Epithelial cell of esophagus (primary cell): ENCODE data around the gene IFNA21.
A peak's percentile ranks its signal among the peaks of the same experiment; 100 is the strongest.
"Not testable (repeated sequence)": the region's sequence is repeated elsewhere in the genome, so short reads cannot be mapped to it uniquely, and the experiment has no call there.

Experiments used
- DNase-seq: peaks from one replicate; pipeline ENCODE4 v3.0.0; 2010; ENCODE audit warnings: low read depth
- H3K4me3 ChIP-seq: 2 replicates; pipeline ENCODE4 v1.5.1; 2011; ENCODE audit warnings: mild to moderate bottlenecking, low read length, control low read depth
- TF ChIP-seq, protein P1 (sequence below): IDR thresholded peaks from 2 replicates; pipeline ENCODE4 v1.5.1; 2011; ENCODE audit warnings: low read depth, mild to moderate bottlenecking, low read length, control low read depth, inconsistent platforms; ENCODE audit not compliant: insufficient read depth; ENCODE audit errors: missing control alignments

The IFNA21 gene

DNA sequence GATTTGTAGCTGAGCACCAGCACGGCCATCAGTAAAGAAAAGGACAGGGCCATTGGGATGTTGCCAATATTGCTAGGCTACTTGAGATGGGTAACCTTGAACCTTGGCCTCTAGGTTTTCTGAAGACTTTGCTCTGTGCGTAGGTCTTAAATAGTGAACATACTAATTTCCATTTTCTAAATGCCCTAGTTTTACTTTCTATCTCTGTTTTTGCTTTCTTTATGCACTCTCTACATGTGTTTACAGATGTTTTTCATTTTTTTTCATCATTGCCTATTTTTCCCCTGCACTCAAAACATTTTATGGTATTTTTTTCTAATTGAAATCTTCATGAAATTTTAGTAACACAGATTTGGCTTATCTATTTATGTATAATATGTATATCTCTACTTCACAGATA is at the start of gene IFNA21:
TSS of gene IFNA21 (minus strand) at position 101 of the 400 bp plus-strand sequence. CDS start at position 53, 48 bp downstream.
- not testable (repeated sequence) for DNase-seq, H3K4me3 ChIP-seq

DNA sequence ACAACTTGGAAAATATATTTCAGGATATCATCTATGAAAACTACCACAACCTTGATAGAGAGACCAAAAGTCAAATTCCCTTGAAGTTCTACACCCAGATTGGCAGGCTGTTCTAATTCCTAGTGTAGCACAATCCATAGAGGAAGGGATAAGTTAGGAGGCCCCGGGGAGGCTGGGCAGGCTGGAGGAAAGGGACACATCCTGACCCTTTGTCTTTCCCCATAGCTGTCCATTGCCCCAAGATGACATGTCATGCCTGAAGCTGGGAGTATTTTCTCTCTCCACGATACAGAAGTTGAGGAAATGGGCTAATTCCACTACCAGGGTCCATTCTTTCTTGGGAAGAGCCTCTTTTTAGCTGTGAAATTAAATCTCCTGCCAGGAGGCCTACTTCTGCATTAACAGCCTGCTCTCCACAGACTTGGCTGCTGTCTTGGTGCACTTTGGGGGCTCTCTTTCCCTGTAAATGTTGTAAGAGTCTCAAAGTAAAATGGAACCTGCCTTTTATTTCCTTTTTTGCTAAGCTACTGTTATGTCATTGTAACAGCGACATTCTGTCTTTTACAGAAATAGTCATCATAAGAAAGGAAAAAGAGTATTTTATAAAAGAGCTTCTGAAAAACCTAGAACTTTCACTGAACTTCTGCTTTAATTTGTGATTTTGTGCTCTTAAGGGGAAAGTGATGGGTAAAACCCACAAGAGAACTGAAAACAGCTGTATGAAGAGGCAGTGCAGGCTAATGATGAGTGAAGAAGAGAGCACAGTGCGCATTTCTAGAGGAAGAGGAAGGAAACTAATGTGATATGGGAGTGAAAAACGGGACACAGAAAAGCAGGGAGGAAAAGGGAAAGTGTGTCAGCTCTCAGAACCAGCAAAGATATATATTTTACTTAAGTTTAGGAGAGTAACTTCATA is 47.2 kb upstream of the IFNA21 start:
- not testable (repeated sequence) for H3K4me3 ChIP-seq
- TF ChIP-seq, protein P1, sequence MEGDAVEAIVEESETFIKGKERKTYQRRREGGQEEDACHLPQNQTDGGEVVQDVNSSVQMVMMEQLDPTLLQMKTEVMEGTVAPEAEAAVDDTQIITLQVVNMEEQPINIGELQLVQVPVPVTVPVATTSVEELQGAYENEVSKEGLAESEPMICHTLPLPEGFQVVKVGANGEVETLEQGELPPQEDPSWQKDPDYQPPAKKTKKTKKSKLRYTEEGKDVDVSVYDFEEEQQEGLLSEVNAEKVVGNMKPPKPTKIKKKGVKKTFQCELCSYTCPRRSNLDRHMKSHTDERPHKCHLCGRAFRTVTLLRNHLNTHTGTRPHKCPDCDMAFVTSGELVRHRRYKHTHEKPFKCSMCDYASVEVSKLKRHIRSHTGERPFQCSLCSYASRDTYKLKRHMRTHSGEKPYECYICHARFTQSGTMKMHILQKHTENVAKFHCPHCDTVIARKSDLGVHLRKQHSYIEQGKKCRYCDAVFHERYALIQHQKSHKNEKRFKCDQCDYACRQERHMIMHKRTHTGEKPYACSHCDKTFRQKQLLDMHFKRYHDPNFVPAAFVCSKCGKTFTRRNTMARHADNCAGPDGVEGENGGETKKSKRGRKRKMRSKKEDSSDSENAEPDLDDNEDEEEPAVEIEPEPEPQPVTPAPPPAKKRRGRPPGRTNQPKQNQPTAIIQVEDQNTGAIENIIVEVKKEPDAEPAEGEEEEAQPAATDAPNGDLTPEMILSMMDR, result peak; percentile 48
- peak; percentile 11 for DNase-seq

DNA sequence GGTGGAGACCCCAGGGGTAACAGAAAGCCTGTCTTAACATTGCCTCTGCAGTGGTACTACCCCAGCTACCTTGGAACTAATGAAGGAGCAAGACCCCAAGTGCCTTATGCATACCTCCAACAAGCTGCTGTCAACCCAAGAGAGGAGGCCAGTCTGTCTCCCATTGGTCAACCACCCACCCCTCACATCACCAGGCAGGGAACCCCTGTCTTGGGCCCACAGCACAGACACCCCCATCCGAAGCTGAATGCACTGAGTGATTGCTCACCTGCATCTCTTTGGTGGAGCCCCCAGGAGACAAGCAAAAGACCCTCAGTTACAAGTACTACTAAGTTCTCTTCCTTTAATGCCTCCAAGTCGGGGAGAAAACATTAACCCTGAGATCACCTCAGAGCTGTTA is 45.7 kb upstream of the IFNA21 start:
- DNase-seq, H3K4me3 ChIP-seq: not testable (repeated sequence)

DNA sequence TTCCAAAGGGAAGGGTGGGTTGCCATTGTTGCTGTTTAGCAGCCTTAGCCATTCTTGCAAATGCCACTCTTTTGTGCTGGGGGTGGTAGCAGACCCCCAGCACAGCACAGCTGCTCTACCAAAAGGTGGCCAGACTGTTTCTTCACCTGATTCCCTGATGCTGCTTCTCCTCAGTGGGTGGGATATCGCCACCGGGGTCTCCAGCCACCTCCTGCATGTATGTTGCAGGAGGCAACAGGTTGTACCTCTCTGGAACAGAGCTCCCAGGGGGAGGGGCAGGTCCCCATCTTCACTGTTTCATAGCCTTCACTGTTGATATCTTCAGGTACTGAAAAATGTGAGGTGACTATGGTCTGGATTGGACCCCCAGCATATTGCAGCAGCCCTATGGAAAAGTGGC is 44.3 kb upstream of the IFNA21 start:
- H3K4me3 ChIP-seq, DNase-seq: not testable (repeated sequence)

DNA sequence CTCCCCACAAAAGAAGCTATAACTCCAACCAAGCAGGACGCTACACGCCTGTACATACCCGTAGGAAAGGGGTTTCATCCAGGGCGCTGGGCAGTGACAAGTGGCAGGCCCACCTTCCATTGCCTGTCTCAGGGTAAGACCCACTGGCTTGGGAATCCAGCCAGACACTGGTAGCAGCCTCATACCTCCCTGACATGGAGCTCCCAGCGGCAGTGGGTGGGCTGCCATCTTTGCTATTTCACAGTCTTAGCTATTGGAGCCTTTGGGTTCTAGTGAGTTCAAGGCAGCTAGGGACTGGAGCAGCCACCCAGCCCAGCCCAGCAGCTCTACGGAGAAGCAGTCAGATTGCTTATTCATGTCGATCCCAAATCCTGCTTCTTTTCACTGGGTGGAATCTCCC is 43.9 kb upstream of the IFNA21 start:
- TF ChIP-seq, protein P1, result no peak
- H3K4me3 ChIP-seq, result no peak overlapping the region
- no peak for DNase-seq

DNA sequence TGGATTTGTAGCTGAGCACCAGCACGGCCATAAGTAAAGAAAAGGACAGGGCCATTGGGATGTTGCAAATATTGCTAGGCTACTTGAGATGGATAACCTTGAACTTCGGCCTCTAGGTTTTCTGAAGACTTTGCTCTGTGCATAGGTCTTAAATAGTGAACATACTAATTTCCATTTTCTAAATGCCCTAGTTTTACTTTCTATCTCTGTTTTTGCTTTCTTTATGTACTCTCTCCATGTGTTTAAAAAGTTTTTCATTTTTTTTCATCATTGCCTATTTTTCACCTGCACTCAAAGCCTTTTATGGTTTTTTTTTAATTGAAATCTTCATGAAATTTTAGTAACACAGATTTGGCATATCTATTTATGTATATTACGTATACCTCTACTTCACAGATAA is 40.6 kb upstream of the IFNA21 start, which contains the start of gene IFNA10:
TSS of gene IFNA10 (minus strand) at position 101 of the 400 bp plus-strand sequence. CDS start at position 55, 46 bp downstream.
- DNase-seq, H3K4me3 ChIP-seq: not testable (repeated sequence)

DNA sequence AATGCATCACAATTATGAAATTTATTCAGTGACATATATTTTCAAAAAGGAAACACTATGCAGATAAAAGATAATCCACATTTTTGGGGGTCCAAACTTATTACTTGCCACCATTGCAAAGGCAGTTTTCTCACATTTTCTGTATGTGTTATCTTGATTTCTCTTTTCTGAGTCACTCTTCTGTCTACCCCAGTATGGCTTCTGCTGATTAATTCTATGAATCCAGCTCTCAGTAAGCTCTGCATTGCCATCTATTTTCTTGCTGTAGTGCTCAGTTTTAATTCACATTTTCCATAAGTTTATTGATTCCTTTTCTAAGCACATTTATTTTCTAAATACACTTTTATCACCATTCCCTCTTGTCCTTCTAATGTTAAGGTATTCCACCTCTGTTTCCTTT is 38.7 kb upstream of the IFNA21 start:
- TF ChIP-seq, protein P1, result no peak
- DNase-seq, result no peak

DNA sequence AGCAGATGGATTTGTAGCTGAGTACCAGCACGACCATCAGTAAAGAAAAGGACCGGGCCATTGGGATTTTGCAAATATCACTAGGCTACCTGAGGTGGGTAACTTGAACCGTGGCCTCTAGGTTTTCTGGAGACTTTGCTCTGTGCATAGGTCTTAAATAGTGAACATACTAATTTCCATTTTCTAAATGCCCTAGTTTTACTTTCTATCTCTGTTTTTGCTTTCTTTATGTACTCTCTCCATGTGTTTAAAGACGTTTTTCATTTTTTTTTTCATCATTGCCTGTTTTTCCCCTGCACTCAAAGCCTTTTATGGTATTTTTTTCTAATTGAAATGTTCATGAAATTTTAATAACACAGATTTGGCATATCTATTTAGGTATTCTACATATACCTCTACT is 35.6 kb upstream of the IFNA21 start, which contains the start of gene IFNA7:
TSS of gene IFNA7 (minus strand) at position 101 of the 400 bp plus-strand sequence. CDS start at position 61, 40 bp downstream.
- H3K4me3 ChIP-seq, DNase-seq: not testable (repeated sequence)

More for the DNA sequence above, 38.7 kb upstream of the IFNA21 start:
- H3K4me3 ChIP-seq, result no peak overlapping the region

DNA sequence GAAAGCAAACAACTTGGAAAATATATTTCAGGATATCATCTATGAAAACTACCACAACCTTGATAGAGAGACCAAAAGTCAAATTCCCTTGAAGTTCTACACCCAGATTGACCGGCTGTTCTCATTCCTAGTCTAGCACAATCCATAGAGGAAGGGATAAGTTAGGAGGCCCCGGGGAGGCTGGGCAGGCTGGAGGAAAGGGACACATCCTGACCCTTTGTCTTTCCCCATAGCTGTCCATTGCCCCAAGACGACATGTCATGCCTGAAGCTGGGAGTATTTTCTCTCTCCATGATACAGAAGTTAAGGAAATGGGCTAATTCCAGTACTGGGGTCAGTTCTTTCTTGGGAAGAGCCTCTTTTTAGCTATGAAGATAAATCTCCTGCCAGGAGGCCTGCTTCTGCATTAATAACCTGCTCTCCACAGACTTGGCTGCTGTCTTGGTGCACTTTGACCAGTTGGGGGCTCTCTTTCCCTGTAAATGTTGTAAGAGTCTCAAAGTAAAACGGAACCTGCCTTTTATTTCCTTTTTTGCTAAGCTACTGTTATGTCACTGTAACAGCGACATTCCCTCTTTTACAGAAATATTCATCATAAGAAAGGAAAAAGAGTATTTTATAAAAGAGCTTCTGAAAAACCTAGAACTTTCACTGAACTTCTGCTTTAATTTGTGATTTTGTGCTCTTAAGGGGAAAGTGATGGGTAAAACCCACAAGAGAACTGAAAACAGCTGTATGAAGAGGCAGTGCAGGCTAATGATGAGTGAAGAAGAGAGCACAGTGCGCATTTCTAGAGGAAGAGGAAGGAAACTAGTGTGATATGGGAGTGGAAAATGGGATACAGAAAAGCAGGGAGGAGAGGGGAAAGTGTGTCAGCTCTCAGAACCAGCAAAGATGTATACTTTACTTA is 28.7 kb upstream of the IFNA21 start:
- H3K4me3 ChIP-seq, result not testable (repeated sequence)
- peak; percentile 7 for DNase-seq
- TF ChIP-seq, protein P1, result peak; percentile 53

DNA sequence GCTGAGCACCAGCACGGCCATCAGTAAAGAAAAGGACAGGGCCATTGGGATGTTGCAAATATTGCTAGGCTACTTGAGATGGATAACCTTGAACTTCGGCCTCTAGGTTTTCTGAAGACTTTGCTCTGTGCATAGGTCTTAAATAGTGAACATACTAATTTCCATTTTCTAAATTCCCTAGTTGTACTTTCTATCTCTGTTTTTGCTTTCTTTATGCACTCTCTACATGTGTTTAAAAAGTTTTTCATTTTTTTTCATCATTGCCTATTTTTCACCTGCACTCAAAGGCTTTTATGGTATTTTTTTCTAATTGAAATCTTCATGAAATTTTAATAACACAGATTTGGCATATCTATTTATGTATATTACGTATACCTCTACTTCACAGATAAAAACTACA is 21.0 kb upstream of the IFNA21 start, which contains the start of gene IFNA4:
TSS of gene IFNA4 (minus strand) at position 101 of the 400 bp plus-strand sequence. CDS start at position 45, 56 bp downstream.
- not testable (repeated sequence) for H3K4me3 ChIP-seq, DNase-seq
